Measurements from ENCODE around the gene TLE1. TPM values are rescaled to one million over a fixed set of nuclear protein-coding genes. Genes with fewer than 3 reads are reported as not detected.

Gene TLE1
- total RNA-seq, 4 donors from 2014 or later, result 51.5 to 77.3 (median 62.2) TPM

DNA sequence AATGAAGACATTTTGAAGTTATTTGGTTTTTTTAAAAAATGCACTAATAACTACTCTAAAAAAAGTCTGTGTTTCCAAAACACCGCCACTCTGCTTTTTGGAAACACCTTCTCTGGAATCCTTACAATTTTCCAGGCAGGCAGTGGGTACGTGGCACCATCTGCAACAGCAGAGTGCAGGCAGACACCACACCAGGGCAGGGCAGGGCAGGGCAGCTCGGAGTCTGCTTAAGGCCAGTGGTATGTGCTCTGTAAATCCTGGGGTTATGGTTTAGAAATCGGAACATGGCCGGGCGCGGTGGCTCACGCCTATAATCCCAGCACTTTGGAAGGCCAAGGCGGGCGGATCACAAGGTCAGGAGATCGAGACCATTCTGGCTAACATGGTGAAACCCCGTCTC, 97.6 kb downstream of the TLE1 start:
- intact Hi-C loops (cut with DNase I; ENCODE audit: low total_unique reads), result no loop called here
- H3K36me3 ChIP-seq, result peaks cover 0 to 3% (median 0%) of the 10 kb centered on the region in 4 donors
- peak; percentile 68 for DNase-seq
- WGBS, 2 donors (ENCODE audit: low coverage in 1 of 2), result 55 to 75% methylated on average over 2 to 12 of the region's 12 CpGs
- no peak for TF ChIP-seq POLR2A (IDR thresholded peaks at IDR 0.05)
- TF ChIP-seq, protein P1, sequence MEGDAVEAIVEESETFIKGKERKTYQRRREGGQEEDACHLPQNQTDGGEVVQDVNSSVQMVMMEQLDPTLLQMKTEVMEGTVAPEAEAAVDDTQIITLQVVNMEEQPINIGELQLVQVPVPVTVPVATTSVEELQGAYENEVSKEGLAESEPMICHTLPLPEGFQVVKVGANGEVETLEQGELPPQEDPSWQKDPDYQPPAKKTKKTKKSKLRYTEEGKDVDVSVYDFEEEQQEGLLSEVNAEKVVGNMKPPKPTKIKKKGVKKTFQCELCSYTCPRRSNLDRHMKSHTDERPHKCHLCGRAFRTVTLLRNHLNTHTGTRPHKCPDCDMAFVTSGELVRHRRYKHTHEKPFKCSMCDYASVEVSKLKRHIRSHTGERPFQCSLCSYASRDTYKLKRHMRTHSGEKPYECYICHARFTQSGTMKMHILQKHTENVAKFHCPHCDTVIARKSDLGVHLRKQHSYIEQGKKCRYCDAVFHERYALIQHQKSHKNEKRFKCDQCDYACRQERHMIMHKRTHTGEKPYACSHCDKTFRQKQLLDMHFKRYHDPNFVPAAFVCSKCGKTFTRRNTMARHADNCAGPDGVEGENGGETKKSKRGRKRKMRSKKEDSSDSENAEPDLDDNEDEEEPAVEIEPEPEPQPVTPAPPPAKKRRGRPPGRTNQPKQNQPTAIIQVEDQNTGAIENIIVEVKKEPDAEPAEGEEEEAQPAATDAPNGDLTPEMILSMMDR (IDR thresholded peaks at IDR 0.05), result no peak
- TF ChIP-seq POLR2AphosphoS5 (IDR thresholded peaks at IDR 0.05), result no peak
- H3K27ac ChIP-seq, result peak overlapping the region; percentile 70 to 84 (median 76)
- H3K4me1 ChIP-seq, result peaks cover 4 to 47% (median 29%) of the 10 kb centered on the region in 4 donors
- H3K9me3 ChIP-seq, result no peaks in the 10 kb centered on the region
- in situ Hi-C loops (cut with MboI; ENCODE audit: low pct_ligation_motif_present in 1 of 4, low pct_unique_long_range_greater_than_20kb in 1 of 4, low sequenced_read_pairs in 3 of 4), result no loop called here
- H3K4me3 ChIP-seq, result no peak overlapping the region
- H3K27me3 ChIP-seq, result no peaks in the 10 kb centered on the region

DNA sequence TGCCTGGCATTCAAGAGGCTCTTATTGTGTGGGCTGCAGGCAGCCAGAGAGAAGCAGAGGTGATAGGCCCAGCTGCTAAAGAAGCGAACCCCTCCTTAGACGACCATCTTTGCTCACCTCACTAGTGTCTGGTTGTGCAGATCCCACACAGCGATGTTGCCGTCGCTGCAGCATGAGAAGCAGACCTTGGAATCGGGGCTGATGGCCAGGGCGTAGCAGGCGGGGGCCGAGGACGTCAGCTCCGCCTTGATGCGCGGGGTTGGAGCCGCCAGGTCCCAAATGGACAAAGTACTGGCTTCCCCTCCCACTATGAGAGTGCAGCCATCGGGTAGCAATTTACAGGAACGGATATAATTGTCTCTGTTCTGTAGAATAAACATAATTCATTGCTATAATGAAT, 98.7 kb downstream of the TLE1 start:
- in situ Hi-C loops (cut with MboI; ENCODE audit: low pct_ligation_motif_present in 1 of 4, low pct_unique_long_range_greater_than_20kb in 1 of 4, low sequenced_read_pairs in 3 of 4) (no loop called here), intact Hi-C loops (cut with DNase I; ENCODE audit: low total_unique reads) (no loop called here)
- no peak for DNase-seq
- H3K36me3 ChIP-seq, result peaks cover 0 to 4% (median 0%) of the 10 kb centered on the region in 4 donors
- peaks cover 4 to 47% (median 29%) of the 10 kb centered on the region in 4 donors for H3K4me1 ChIP-seq
- TF ChIP-seq EP300 (IDR thresholded peaks at IDR 0.05; ENCODE audit: low read depth) (no peak), POLR2A (IDR thresholded peaks at IDR 0.05) (no peak), POLR2AphosphoS5 (IDR thresholded peaks at IDR 0.05) (no peak)
- TF ChIP-seq, protein P1 (IDR thresholded peaks at IDR 0.05), result no peak
- H3K27me3 ChIP-seq, result no peaks in the 10 kb centered on the region
- H3K27ac ChIP-seq, result no peak overlapping the region
- WGBS, 2 donors (ENCODE audit: low coverage in 1 of 2), result 92% methylated on average over 13 to 16 of the region's 16 CpGs
- no peaks in the 10 kb centered on the region for H3K9me3 ChIP-seq
- no peak overlapping the region for H3K4me3 ChIP-seq

DNA sequence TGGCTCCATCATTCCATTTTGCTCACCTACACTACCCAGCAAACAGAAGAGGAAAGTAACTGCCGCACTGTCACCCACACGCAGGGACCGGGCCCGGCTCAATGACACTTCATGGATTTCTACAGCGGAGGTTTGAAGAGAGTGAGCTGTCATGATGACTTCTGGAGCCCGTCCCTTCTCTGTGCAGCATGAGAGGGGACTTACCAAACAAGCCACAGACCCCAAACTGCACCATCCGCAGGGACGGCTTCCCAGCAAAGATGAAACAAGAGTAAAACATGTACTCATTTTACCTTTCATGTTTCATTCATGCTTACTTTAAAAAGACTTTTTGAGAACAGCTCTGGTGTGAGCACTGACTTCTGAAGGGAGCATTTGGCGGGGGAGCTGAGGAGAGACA, 99.5 kb downstream of the TLE1 start:
- in situ Hi-C loops (cut with MboI; ENCODE audit: low pct_ligation_motif_present in 1 of 4, low pct_unique_long_range_greater_than_20kb in 1 of 4, low sequenced_read_pairs in 3 of 4), result no loop called here
- Histone ChIP-seq H3K4me1 (peaks cover 4 to 47% (median 29%) of the 10 kb centered on the region in 4 donors), H3K36me3 (peaks cover 0 to 4% (median 0%) of the 10 kb centered on the region in 4 donors), H3K27me3 (no peaks in the 10 kb centered on the region), H3K27ac (no peak overlapping the region), H3K4me3 (no peak overlapping the region), H3K9me3 (no peaks in the 10 kb centered on the region)
- DNase-seq, result no peak
- intact Hi-C loops (cut with DNase I; ENCODE audit: low total_unique reads), result no loop called here
- TF ChIP-seq EP300 (IDR thresholded peaks at IDR 0.05; ENCODE audit: low read depth) (no peak), POLR2AphosphoS5 (IDR thresholded peaks at IDR 0.05) (no peak), POLR2A (IDR thresholded peaks at IDR 0.05) (no peak)
- TF ChIP-seq, protein P1 (IDR thresholded peaks at IDR 0.05), result no peak
- 91 to 93% methylated on average over 3 to 9 of the region's 9 CpGs for whole genome bisulfite sequencing, 2 donors (ENCODE audit: low coverage in 1 of 2)

DNA sequence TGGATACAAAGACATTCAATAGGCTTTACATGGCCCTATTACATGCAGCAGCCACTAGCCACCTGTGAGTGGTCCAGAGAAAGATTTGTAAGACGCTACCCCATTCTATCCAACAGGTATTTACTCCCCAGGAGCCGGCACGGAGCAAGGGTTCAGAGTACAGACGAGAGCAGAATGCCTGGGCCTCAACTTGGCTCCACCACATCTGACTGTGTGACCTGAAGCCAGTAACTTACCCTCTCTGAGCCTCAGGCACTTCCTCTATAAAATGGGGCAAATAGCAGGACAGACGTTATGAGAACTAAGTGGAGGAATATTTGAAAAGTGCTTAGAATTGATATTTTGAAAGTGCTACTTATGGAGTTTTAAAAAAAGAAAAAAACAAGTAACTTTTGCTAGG, 100.0 kb downstream of the TLE1 start:
- peaks cover 0 to 4% (median 1%) of the 10 kb centered on the region in 4 donors for H3K36me3 ChIP-seq
- whole genome bisulfite sequencing, 2 donors (ENCODE audit: low coverage in 1 of 2), result 75 to 88% methylated on average over 1 to 5 of the region's 5 CpGs
- no peaks in the 10 kb centered on the region for H3K27me3 ChIP-seq
- DNase-seq, result no peak
- intact Hi-C loops (cut with DNase I; ENCODE audit: low total_unique reads) (no loop called here), in situ Hi-C loops (cut with MboI; ENCODE audit: low pct_ligation_motif_present in 1 of 4, low pct_unique_long_range_greater_than_20kb in 1 of 4, low sequenced_read_pairs in 3 of 4) (no loop called here)
- H3K27ac ChIP-seq, result peak overlapping the region in 1 of 4 donors; percentile 80
- H3K4me3 ChIP-seq, result no peak overlapping the region
- TF ChIP-seq EP300 (IDR thresholded peaks at IDR 0.05; ENCODE audit: low read depth), result no peak
- no peak for TF ChIP-seq POLR2AphosphoS5 (IDR thresholded peaks at IDR 0.05)
- TF ChIP-seq, protein P1 (IDR thresholded peaks at IDR 0.05), result no peak
- no peak for TF ChIP-seq POLR2A (IDR thresholded peaks at IDR 0.05)
- no peaks in the 10 kb centered on the region for H3K9me3 ChIP-seq
- H3K4me1 ChIP-seq, result peaks cover 4 to 44% (median 29%) of the 10 kb centered on the region in 4 donors

Measured in transverse colon (tissue), 4 donors.